Skeletal muscle satellite cell (primary cell): ENCODE data around the gene DNAJA4.
A peak's percentile ranks its signal among the peaks of the same experiment; 100 is the strongest.

ENCODE experiments used
- H3K27me3 ChIP-seq: 2 replicates; pipeline ENCODE4 v1.7.0; 2013; ENCODE audit warnings: low read length; ENCODE audit not compliant: control insufficient read depth, insufficient read depth
- H3K36me3 ChIP-seq: 2 replicates; pipeline ENCODE4 v1.7.0; 2013; ENCODE audit warnings: mild to moderate bottlenecking, control low read depth, low read length; ENCODE audit not compliant: insufficient read depth
- H3K4me1 ChIP-seq: 2 replicates; pipeline ENCODE4 v1.7.0; 2013; ENCODE audit warnings: low read length; ENCODE audit not compliant: control insufficient read depth, insufficient read depth
- H3K4me2 ChIP-seq: 2 replicates; pipeline ENCODE4 v1.7.0; 2013; ENCODE audit warnings: mild to moderate bottlenecking, low read length
- H3K4me3 ChIP-seq: 2 replicates; pipeline ENCODE4 v1.7.0; 2013; ENCODE audit warnings: low read length
- H3K9ac ChIP-seq: 2 replicates; pipeline ENCODE4 v1.7.0; 2013; ENCODE audit warnings: mild to moderate bottlenecking, low read depth, low read length, moderate library complexity
- H3K9me3 ChIP-seq: replicated peaks from 2 replicates; pipeline ENCODE4 v1.7.0; 2013; ENCODE audit warnings: mild to moderate bottlenecking, control low read depth, low read length

Gene DNAJA4

GRCh38 chr15:78263907-78264303, 457 bp upstream of the DNAJA4 start:
- Histone ChIP-seq H3K4me3 (peak overlapping the region; percentile 67), H3K4me2 (peak overlapping the region; percentile 87), H3K4me1 (peaks cover 11% of the 10 kb centered on the region), H3K27me3 (peaks cover 16% of the 10 kb centered on the region), H3K36me3 (no peaks in the 10 kb centered on the region), H3K9ac (peak overlapping the region; percentile 69), H3K9me3 (no peaks in the 10 kb centered on the region)

DNA sequence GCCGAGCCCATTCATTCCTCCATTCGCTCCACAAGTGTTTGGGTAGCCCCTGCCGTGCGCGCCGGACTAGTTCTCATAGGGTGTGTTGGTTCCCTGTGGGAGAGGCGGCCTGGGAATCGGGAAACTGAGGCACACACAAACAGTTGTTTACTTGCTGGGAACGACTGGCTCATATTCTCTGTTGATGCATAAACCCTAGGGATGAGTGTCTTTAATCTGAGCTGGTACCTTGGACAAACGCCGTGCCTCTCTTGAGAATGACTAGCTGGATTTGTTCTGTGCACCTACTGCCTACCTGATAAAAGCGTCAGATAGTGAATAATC, 737 bp downstream of the DNAJA4 start:
- Histone ChIP-seq H3K9ac (peak overlapping the region; percentile 69), H3K4me3 (peak overlapping the region; percentile 67), H3K4me2 (peak overlapping the region; percentile 87), H3K9me3 (no peaks in the 10 kb centered on the region), H3K36me3 (no peaks in the 10 kb centered on the region), H3K4me1 (peaks cover 11% of the 10 kb centered on the region), H3K27me3 (peaks cover 6% of the 10 kb centered on the region)

DNA sequence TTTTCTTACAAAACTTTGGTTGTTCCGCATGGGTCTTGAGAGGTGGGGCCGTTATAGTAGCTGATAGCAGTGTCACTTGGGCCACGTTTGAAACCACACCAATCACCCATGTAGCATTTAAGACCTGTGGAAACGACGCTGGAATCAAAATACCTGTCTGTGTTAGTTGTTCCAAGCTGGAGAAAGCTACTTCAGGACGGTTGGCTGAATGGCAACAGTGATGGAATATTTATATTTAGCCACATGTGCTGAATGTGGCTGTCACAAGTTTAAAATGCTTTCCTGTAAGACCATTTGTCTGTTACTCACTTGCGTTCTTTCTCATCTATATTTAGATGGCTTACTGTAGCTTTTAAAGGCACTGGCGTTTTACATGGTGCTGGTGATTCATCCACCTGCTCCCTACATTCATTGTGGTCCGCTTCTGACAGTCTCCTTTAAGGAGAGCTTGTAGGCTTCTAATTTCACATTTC, 1.4 kb downstream of the DNAJA4 start:
- H3K9ac ChIP-seq, result no peak overlapping the region
- H3K4me2 ChIP-seq, result no peak overlapping the region
- H3K4me1 ChIP-seq, result peaks cover 11% of the 10 kb centered on the region
- no peak overlapping the region for H3K4me3 ChIP-seq
- no peaks in the 10 kb centered on the region for H3K36me3 ChIP-seq
- H3K27me3 ChIP-seq, result peaks cover 6% of the 10 kb centered on the region
- no peaks in the 10 kb centered on the region for H3K9me3 ChIP-seq

DNA sequence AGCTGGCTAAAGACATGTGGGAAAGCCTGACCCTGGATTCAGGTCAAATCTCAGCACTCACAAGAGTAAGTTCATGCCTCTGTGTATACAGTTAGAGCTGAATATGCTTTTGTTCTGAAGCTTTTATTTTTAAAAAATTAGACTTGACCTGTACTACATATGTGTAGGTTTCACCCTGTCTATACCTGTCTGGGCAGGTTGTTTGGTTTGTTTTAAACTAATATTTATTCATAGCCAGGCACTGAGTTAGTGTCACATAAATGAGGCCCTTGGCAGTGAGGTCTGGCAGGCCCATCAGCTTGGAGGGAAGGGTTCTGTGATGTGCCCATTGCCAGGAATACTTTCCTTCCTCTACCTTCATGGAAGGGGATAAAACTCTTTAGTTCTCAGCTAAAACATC, 1.9 kb downstream of the DNAJA4 start:
- peaks cover 6% of the 10 kb centered on the region for H3K27me3 ChIP-seq
- H3K4me1 ChIP-seq, result peaks cover 11% of the 10 kb centered on the region
- H3K36me3 ChIP-seq, result no peaks in the 10 kb centered on the region
- H3K9me3 ChIP-seq, result no peaks in the 10 kb centered on the region
- no peak overlapping the region for H3K4me2 ChIP-seq
- no peak overlapping the region for H3K4me3 ChIP-seq
- no peak overlapping the region for H3K9ac ChIP-seq

DNA sequence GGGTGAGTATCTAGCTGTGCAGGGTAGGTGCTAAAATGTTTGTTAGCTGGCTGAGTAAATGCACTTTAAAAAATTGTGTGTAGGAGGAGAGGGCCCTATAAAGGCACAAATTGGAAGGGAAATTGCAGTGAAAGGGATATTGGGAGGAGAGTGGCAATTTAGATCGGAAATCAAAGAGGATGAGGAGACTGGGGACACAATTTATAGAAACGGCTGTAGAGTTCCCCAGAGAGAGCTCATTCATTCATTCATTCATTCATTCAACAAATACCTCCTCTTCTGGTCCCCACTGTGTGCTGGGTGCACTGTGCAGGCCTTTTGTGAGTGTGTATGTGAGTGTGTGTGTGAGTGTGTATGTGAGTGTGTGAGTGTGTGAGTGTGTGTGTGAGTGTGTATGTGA, 2.4 kb downstream of the DNAJA4 start:
- no peaks in the 10 kb centered on the region for H3K9me3 ChIP-seq
- peaks cover 6% of the 10 kb centered on the region for H3K27me3 ChIP-seq
- no peak overlapping the region for H3K4me3 ChIP-seq
- no peaks in the 10 kb centered on the region for H3K36me3 ChIP-seq
- H3K9ac ChIP-seq, result no peak overlapping the region
- no peak overlapping the region for H3K4me2 ChIP-seq
- peaks cover 11% of the 10 kb centered on the region for H3K4me1 ChIP-seq

DNA sequence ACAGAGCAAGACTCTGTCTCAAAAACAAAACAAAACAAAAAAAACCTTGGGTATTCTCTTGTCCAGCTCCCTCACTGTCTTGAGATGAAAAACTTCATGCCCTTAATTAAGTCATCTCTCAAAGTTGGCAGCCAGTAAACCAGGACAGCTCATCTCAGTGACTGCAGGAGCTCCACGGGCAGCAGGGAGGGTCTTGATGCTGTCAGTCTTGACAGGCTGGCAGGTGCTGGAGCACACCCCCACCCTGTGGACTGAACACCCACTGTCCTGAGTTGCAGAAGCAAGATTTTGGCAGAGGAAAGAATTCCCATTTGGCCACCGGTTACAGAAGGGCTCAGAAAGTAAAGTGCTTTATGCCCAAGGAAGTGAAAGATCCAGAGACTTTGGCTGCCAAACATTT, 8.0 kb downstream of the DNAJA4 start:
- no peaks in the 10 kb centered on the region for H3K27me3 ChIP-seq
- no peak overlapping the region for H3K9ac ChIP-seq
- H3K36me3 ChIP-seq, result no peaks in the 10 kb centered on the region
- H3K4me2 ChIP-seq, result no peak overlapping the region
- no peaks in the 10 kb centered on the region for H3K9me3 ChIP-seq
- no peaks in the 10 kb centered on the region for H3K4me1 ChIP-seq
- H3K4me3 ChIP-seq, result no peak overlapping the region

- Histone ChIP-seq H3K36me3 (no peaks in the 10 kb centered on the region), H3K4me1 (no peaks in the 10 kb centered on the region), H3K9me3 (no peaks in the 10 kb centered on the region)
These were observed 8.4 kb downstream of the DNAJA4 start for GRCh38 chr15:78272776-78273175.

GRCh38 chr15:78274994-78275393, 10.6 kb downstream of the DNAJA4 start:
- no peaks in the 10 kb centered on the region for H3K27me3 ChIP-seq
- no peak overlapping the region for H3K4me2 ChIP-seq
- no peak overlapping the region for H3K9ac ChIP-seq
- no peaks in the 10 kb centered on the region for H3K36me3 ChIP-seq
- H3K4me3 ChIP-seq, result no peak overlapping the region
- H3K9me3 ChIP-seq, result no peaks in the 10 kb centered on the region
- H3K4me1 ChIP-seq, result no peaks in the 10 kb centered on the region

More at GRCh38 chr15:78272776-78273175, 8.4 kb downstream of the DNAJA4 start:
- Histone ChIP-seq H3K4me2 (no peak overlapping the region), H3K27me3 (no peaks in the 10 kb centered on the region), H3K4me3 (no peak overlapping the region), H3K9ac (no peak overlapping the region)

DNA sequence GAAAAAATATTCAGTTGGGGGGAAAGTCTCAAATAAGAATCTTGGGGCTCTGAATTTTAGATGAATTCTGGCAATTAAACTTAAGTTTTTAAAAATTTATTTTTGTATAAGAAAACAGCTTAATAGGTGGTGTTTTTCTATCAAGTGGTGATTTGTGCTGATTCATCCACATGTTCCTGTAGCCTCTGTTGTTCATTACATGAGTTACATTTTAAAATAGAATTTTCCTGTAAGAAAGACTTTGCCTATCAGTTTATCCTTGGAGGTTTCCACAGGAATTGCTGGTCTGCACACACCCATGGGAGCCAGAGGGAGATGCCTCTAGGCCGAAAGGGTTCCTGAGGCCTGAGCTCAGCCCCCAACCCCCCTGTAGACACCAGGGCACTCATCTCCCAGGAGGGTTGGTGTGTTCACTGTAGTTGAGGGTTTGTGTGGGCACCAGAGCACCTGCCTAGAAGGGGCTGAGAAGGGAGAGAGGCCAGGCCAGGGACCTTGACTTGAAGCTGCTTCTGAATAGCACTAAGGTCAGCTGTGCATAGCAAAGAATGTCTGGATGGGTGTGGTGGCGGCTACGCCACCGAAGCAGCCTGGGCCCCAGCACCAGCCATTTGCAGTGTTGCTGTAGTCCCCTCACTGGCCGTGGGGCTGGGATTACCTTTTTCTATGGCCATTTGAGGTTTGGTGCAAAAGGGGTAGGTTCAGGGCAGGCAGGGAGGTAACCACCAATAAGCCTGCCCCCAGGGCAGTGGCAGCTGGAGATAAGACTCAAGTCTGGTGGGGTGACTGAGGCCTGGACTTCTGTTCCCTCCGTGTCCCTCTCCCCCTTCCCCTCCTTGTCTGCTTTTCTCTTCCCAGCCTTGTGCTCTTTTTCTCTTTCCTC, 11.9 kb downstream of the DNAJA4 start:
- Histone ChIP-seq H3K9me3 (no peaks in the 10 kb centered on the region), H3K27me3 (no peaks in the 10 kb centered on the region), H3K4me1 (peaks cover 3% of the 10 kb centered on the region), H3K4me2 (no peak overlapping the region), H3K9ac (no peak overlapping the region), H3K36me3 (no peaks in the 10 kb centered on the region), H3K4me3 (no peak overlapping the region)

GRCh38 chr15:78280319-78281072, 16.1 kb downstream of the DNAJA4 start:
- peaks cover 16% of the 10 kb centered on the region for H3K36me3 ChIP-seq
- H3K4me2 ChIP-seq, result no peak overlapping the region
- H3K4me1 ChIP-seq, result peaks cover 3% of the 10 kb centered on the region

DNA sequence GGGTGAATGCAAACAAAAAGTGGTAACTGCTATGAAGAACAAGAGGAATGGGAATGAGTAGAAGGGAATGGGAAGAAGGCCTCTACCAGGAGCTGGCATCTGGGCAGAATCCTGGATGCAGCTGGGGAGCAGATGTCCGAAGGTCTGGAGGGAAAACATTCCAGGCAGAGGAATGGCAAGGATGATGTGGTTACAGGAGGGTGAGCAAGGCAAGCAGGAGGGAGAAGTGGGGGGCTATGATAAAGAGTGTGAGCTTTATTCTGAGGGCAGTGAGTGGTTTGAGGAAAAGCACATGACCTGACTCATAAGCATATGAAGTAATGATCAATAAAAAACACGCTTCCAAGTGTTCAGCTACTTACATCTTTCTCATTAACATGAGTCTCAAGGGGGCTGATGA, 18.0 kb downstream of the DNAJA4 start:
- Histone ChIP-seq H3K36me3 (peaks cover 25% of the 10 kb centered on the region), H3K9ac (no peak overlapping the region), H3K27me3 (no peaks in the 10 kb centered on the region), H3K9me3 (no peaks in the 10 kb centered on the region), H3K4me2 (no peak overlapping the region), H3K4me3 (no peak overlapping the region), H3K4me1 (peaks cover 3% of the 10 kb centered on the region)

More at GRCh38 chr15:78280319-78281072, 16.1 kb downstream of the DNAJA4 start:
- Histone ChIP-seq H3K9ac (no peak overlapping the region), H3K9me3 (no peaks in the 10 kb centered on the region), H3K27me3 (no peaks in the 10 kb centered on the region), H3K4me3 (no peak overlapping the region)
